Skin of body (tissue), 2 donors: Measurements from ENCODE around the gene CPEB1. TPM values are rescaled to one million over a fixed set of nuclear protein-coding genes. Genes with fewer than 3 reads are reported as not detected.

Source experiments
- DNase-seq: peaks from one replicate; lab custom pipeline; 2025; lab: John Stamatoyannopoulos, UW
- total RNA-seq: library from RNA; depleted of rRNA; stranded (reverse); fragments of >200 nt; gene quantifications from one replicate; pipeline ENCODE4 v1.2.3, GENCODE V29; 2014

CPEB1 gene
- total RNA-seq = 2.7 TPM

DNA sequence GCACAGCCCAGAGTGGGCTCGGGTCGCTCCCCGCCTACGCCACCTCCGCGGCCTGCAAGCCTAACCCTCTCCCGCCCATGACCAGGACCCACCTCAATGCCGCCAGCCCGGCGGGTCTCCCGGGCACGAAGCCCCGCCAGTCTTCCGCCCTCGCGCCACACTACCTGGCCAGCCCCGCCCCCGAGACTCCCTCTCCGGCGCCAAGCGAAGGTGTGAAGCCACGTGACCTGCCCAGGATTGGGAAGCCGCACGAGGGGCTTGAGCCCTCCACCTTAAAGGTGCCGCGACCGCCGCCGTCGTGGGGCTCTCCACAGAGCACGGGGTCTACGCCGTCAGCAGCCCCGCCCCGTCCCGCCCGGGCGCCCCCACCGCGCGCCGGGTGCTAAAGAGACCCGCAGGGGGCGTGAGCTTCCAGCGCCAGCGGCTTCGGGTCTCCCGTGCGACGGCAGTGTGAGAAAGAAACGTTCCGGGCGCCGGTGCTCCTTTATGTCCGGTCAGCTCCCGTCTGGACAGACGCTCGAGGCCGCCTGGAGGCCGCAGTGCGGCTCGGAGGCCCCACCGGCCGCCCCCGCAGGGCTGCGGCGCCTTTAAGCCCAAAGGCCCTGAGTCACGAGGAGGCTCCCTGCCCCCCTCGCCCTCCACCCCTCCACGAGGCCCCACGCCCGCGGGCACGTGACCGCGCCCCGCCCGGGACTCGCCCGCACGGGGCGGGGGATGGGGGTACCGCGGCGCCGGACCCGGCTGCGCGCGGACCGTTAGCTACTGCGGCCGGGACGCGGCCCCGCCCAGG is at the start of gene CPEB1:
Gene CPEB1, minus strand, starts transcription at position 319 of the 790 bp plus-strand sequence. CDS start 18,904 bp downstream, outside the sequence.
- no peak for DNase-seq

DNA sequence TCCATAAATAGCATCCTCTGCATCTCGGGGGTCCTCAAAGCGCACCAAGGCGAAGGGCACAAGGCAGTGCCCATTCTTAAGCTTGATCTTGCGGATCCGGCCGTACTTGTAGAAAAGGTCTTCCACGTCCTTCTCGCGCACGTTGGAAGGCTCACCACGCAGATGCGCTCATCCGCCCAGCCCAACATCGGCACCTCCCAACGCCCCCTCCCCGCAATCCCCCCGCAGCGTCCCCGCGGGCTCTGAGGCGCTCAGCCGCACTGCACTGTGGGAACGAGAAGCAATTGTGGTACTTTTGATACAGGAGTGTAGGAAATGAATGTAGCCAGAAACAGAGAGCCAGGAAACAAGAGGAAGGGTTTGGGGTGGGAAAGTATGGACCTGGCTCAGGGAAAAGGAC is 45.0 kb upstream of the CPEB1 start:
- DNase-seq = no peak

DNA sequence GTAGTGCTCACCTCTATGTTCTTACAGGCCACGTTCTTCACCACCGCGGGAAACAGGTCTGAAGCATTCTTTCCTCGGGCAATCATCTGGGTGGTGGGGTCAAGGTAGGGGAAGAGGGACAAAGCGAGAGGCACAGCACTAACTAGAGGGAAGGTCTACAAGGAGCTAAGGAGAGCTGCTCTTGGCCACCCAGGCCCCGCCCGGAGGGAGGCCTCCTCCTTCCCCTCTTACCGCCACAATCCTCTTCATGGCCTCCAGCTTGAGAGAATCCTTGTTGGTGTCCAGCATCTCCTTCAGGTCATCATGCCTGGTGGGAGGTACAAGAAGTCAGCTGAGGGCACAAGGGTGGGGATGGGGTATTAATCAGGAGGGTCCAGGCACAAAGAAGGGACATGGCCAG is 42.0 kb upstream of the CPEB1 start:
- DNase-seq = no peak

DNA sequence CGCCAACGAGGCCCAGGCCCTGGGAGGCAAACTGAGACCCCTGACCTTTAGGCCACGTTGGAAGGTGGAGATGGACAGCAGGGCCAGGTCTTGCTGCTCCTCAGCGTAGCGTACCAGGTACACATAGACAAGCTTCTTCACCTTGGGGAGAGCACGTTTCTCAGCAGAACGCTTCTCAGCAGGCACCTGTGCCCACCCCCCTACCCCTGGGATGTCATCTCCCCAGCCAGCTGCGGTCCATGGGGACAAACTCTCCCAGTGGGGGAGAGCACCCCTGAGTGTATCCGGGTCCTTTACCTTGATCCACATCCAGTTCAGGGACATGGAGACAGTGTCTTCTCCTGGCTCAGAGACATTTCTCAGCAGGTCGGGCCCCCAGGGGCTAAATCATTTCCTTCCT is 41.5 kb upstream of the CPEB1 start:
- DNase-seq = no peak

DNA sequence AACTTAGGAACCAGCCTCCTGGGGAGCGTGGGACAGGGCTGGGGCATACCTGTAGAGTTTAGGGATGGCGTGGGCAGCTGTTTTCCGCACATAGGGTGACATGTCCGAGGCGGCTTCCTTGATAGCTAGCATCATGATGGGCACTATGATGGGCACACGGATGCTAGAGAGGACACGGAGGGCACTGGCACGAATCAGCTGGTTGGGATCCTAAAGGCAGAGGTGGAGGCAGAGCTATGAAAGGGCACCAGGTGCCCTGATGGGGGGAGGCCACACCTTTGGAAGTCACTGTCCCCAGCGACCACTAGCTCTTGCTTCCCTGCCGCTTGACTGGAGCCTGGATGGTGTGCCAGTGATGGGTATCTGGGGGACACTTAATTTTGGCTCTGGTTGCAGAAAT is 34.2 kb upstream of the CPEB1 start:
- DNase-seq = no peak

DNA sequence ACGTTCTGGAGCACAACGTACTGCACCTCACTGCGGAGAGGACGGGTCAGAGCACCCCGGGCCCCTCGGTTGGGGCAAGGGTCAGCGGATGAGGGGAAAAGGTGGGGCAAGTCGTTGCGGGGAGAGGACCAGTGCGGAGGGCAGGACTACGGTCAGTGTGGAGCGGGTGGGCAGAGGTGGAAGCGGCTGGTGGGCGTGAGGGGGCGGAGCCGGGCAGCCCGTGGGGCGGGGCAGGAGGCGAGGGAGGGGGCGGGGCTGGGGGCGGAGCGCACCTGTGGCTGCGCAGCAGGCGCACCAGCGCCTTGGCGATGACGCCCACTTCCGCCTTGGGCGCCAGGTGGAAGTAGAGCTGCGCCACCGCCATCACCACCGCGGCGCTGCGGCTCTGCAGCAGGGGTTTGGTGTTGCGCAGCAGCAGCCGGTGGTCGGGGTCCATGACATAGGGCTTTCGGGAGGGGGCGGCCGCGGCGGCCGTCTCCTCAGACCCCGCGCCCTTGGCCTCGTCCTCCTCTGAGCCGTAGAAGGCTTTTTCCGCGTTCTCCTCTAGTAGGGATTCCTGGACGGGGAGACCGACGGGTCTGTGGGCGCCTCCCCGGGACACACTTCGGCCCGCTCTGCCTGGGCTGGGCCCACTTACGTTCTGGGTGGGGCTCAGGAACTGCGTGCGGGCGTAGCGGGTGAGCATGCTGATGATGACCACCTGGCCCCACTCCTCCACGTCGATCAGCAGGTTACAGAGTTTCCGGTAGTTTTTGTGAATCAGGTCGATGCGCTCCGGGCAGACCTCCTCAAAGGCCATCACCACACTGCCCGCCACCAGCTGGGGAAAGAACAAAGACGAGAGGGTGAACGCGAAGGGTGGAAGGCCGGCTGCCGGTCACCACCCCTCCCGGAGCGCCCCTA is 33.3 kb upstream of the CPEB1 start:
- no peak for DNase-seq

DNA sequence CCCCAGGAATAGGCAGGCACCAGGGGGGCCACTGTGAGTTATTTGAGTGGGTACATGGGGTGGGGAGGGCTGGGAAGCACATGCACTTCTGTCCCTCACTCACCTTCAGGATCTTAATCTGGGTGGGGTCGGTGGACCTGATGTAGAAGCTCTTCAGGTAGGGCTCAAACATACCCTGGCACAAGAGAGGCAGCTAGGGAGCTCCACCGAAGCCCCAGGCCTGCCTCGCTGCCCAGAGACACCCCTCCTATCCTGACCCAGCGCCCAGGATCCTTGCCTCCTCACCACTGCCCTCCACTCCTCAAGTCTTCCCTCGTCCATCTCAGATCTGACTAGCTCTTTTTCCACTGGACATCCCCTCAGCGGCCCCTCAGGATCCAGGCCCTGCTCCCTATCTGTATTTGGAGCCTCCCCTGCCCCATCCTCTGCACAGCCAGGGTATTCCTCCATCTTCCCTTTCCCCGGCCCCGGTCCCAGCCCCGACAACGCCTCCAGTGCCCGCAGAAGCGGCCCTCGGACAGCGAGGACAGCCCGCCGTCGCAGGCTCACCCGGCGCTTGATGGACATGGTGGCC is 32.5 kb upstream of the CPEB1 start:
- no peak for DNase-seq

DNA sequence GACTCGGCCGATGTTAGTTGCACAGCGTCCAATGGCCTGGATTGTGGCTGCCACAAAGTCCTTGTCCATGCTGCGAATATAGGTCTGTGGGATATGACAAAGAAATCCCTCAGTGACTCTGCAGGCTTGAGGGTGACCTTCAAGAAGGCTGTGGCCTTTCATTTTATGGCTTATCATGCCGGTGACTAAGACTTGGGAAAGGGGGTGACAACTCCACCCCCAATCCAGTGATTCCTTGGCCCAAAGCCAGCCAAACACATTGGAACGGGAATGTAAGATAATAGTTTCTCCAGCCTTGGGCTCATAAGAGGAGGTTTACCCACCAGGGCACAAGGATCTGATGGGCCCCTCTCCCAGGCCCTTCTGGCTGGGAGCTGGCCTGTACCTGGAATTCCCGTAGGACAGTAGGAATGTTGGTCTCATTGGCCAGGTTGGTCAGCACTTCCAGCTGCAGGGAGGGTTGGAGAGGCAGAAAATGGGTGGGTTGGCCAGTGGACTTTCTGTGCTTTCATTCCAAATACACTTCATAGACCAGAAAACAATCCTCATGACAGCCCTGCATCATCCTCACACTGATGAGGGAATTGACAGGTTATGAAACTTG is 30.7 kb upstream of the CPEB1 start:
- no peak for DNase-seq

DNA sequence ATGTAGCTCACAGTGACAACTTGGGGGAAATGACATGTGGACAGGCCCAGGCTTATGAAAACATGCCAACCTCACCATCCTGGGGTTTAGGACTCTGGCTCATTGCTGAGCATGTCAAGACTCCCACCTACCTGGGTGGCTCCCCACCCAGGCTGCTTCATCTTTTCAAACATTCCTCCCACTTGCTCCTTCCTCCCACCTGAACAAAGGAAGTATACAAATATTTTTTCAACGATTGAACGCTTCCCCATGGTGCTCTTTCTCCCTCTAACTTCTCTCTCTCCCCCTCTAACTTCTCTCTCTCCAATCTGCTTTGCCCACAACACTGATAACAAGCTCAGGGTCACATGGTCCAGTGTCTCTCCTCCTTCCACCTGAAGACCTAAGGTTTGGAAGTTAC is 27.7 kb upstream of the CPEB1 start:
- DNase-seq = no peak

DNA sequence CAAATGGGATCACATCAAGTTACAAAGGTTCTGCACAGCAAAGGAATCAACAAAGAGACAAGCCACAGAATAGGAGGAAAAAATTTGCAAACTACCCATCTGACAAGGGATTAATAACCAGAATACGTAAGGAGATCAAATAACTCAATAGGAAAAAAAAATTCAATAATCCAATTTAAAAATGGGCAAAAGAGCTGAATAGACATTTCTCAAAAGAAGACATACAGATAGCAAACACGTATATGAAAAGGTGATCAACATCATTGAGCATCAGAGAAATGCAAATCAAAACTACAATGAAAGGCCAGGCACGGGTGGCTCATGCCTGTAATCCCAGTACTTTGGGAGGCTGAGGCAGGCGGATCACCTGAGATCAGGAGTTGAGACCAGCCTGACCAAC is 23.5 kb upstream of the CPEB1 start:
- no peak for DNase-seq

DNA sequence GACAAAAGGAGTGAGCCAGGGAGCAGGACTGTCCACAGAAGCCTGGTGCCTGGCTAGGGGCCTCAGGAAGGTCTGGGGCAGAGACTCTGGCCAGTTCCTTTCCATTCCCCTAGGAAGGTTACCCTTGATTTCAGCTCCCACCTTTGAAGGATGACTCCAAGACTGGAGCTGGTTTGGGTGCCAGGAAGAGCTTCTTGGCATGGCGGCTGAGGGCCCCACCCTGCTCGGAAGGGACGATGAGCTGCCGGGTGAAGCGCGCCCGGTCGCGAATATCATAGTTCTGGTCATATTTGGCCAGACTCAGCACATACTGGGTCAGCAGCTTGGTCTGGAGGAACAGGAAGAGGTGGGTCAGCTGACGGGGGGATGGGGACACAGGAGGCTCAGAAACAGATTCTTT is 19.4 kb upstream of the CPEB1 start:
- no peak for DNase-seq

DNA sequence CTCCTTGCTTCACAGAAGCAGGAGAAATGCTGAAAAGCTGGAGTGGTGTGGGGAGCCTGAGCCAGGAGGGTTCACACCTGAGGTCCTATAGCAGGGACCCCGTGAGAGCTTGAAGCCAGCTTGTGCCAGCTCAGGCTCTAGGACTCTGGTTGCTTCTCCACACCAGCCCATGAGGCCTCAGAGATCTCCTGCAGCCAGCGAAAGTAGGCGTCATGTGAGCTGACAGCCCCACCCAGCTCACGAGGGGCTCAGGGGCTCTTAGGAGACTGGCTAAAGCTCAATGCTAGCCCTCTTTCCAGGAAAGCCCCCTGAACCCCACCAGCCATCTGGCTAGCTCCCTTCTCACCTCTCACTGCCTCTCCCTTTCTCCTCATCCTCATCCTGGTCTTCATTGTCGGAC is 16.9 kb upstream of the CPEB1 start:
- DNase-seq = no peak

DNA sequence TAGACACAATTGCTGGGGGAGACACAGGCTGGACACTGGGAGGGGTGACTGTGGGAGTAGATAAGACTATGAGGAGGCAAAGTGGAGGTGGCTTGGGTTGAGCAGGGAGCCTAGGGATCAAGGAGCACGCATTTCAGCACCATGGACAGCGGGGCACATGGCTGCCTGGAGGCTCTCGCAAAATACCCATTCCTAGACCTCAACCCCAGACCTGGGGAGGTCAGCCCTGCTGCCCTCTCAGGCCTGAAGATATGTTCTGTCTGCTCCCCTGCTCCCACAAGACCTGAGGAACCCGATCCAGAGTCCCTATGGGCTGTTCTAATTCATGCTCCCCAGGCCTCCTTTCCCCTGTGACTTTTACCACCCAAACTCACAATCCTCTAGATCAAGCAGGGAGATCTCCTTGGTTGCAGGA is 16.0 kb upstream of the CPEB1 start:
- no peak for DNase-seq

DNA sequence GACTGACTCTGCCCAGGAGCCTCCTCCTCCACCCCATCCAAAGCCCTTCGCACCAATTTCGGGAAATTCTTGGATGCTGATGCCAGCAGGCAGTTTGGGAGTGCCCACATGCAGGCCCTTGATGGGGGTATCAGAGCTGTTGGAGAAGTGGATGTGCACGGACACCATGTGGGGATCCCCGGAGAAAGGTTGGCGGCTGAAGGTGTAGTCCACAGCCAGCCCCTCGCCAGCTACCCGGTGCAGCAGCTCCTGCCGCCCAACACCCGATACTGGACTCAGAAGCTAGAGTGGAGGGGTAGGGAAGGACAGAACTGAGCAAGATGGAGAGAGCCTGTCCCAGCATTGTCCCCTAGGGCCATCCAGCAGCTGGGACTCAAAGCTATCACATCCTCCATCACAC is 15.5 kb upstream of the CPEB1 start:
- no peak for DNase-seq

DNA sequence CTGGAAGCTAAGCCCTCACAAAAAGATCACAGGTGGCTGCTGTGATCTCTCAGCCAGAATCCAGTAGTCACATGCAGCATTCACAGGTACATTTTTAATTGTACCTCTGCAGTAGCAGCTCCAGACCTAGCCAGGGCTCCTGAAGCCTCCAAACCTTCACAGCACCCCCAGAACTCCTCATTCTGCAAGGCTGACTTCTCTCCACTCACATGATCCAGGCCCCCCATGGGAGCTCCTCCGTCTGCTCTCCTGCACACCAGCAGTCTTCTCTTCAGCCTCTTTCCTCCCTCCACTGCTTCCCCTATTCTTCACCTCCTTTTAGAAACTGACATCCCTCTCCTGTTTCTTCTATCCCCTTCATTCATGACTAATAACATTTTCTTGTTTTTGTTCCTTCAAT is 13.2 kb upstream of the CPEB1 start:
- no peak for DNase-seq

DNA sequence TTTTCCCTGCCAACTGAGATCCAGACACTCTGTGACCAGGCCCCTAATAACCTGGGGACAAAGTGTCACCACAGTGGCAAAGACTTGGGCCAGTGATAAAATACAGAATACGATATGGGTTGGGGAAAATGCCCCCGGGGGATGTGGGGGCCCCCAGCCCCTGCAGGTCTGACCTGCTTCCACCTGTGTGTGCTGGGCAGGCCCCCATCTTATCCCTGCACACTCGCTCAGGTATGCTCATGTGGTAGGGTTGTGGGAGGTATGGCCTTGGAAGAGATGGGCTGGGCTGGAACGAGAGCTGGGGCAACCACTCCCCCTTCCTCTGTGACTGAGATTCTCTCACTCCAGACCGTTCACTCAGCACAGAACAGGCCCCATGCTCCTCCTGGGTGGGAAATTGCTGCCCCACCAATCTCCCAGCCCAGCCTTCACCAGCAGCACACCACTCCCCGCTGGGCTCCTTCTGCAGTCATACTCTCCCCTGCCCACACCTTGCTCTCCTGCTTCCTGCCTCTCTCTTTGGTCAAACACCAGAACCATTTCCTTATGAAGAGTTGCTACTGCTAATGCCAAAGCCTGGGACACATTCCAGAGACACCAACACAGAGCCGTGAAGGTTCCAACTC is 9.6 kb upstream of the CPEB1 start:
- DNase-seq = no peak

DNA sequence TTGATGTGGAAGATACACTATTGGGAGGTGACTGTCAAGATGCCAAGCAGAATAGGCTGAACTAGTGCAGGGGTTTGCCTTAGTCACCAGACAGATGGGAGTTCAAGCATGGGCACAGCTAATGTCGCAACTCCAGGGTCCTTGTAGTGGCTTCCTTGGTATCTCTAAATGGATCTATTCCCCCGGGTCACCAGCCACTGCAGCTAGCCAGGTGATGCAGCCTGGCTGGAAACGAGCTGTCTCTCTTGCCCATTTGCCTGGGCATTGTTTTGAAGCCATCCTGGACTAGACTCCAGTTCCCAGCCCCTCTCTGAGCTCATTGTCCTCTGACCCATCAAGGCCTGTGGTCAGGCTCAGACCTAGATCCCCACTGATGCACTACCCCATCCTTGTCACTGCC is 8.4 kb upstream of the CPEB1 start:
- DNase-seq = no peak

DNA sequence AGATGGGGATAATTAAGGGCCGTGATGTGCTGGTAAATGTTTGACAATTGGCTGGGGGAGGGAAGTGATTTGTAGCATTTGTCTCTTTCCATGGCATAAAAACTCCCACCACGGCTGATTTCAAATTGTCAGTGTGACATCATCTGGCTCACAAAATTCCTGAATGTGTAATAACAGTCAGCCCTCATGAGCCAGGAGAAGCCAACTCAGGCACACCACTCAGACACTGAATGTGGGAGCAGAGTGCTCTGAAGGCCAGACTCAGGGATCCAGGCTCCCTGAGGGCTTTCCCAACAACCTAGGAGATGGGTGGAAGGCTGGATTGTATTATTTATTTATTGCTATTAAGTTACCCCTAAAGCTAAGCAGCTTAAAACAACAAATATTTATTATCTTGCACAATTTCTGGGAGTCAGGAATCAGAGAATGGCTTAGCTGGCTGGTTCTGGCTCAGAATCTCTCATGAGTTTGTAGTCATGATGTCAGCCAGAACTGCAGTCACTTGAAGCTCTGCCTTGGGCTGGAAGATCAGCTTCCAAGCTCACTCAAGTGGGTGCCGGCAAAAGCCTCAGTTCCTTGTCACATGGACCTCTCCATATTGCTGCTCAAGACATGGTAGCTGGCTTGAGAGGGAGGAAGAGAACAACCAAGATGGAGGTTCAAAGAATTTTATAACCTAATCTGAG is 6.5 kb upstream of the CPEB1 start:
- DNase-seq = no peak

DNA sequence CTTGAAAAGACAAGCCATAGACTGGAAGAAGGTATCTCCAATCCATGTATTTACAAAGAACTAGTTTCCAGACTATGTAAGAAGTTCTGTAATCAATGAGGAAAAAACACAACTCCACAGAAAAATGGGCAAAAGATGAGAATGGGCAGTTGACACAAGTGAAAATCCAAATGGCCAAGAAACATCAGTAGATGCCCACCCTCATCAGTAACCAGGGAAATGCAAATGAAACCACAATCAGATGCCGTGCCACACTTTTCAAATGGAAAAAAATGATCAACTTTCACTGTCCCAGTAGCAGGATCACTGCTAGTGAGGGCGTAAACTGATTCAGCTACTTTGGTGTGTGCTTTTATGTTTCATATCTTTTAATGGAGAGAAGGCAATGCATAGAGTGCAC is 4.5 kb upstream of the CPEB1 start:
- DNase-seq = no peak

DNA sequence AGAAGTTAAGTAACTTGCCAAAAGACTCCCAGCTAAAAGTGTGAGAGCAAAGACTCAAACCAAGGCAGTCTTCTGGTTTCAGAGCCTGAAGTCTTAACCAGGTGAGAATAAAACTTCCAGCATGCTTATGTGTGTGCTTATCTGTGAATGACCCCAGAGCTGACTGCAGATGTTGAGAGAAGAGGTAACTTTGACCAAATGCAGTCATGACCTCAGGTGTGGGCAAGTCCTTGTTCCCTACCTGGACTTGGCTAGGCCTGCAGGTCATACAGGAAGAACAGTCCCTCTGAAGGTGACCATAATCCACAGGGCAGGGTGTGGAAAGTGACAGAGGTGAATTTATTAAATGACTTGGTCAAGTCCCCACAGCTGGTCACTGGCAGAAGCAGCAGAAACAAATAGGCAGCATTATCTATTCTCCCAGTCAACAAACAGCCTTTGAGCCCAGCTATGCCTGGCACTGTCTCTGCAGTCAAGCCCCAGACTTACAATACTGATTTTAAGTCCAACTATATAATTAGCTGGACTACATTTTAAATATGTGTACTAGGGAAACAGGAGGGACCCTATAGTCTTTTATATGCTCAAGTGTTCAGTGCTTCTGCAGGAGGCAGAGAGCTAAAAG is 3.0 kb upstream of the CPEB1 start:
- DNase-seq = no peak
